ENCODE data around the gene MAGEB3. TPM values are rescaled to one million over a fixed set of nuclear protein-coding genes. Genes with fewer than 3 reads are reported as not detected.

Gene MAGEB3
- total RNA-seq, 1 experiment from 2014 or later, result not detected

DNA sequence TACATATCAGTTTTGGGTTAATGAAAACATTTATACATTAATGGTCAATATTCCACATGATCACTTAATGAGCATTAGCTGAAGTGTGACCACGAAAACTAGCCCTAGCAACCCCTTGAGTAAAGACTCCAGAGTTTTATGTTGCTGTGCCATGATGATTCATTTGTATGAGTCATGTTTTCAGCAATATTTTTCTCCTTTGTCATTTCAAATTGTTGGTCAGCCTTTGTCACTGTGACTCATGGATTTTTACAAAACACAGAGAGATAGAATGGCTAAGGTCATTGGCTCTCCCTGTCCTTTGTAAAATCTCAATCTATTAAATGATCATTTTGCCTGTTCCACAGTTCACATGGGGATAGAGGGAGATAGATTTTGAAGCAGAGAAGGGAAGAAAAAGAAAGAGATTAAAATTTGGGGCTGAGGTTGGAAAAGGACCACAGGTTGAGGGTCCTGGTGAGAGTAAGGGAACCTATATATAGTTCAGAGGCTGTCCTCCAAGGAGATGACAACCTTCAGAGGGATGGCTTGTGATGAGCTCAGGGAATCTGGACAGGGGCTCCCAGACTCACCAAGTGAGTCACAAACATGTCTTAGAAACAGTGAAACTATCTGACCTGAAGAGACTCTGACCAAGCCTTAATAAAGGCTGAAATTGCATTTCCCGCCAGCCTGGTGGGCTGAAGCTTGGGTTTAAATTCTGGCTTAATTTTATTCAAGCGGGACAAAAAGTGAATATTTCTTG is 53.2 kb downstream of the MAGEB3 start (continued):
- TF ChIP-seq, protein P1, sequence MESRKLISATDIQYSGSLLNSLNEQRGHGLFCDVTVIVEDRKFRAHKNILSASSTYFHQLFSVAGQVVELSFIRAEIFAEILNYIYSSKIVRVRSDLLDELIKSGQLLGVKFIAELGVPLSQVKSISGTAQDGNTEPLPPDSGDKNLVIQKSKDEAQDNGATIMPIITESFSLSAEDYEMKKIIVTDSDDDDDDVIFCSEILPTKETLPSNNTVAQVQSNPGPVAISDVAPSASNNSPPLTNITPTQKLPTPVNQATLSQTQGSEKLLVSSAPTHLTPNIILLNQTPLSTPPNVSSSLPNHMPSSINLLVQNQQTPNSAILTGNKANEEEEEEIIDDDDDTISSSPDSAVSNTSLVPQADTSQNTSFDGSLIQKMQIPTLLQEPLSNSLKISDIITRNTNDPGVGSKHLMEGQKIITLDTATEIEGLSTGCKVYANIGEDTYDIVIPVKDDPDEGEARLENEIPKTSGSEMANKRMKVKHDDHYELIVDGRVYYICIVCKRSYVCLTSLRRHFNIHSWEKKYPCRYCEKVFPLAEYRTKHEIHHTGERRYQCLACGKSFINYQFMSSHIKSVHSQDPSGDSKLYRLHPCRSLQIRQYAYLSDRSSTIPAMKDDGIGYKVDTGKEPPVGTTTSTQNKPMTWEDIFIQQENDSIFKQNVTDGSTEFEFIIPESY (IDR thresholded peaks at IDR 0.05; ENCODE audit: extremely low read depth, insufficient replicate concordance, low read length), result no peak
- TF ChIP-seq TCF7L2 (IDR thresholded peaks at IDR 0.05; ENCODE audit: borderline replicate concordance, extremely low read depth, insufficient read depth, insufficient read length), result no peak
- no peak for TF ChIP-seq EGR1 (IDR thresholded peaks at IDR 0.05; ENCODE audit: low read depth)
- TF ChIP-seq SIN3A (IDR thresholded peaks at IDR 0.05; ENCODE audit: low read depth), result no peak

Other genes with a start within 250 kb of the MAGEB3 start
- gene MAGEB2, start 15.1 kb upstream of the MAGEB3 start, total RNA-seq (2021; ENCODE audit: unreplicated experiment), result 138 TPM
- gene MAGEB4, start 11.3 kb downstream of the MAGEB3 start, total RNA-seq (2021; ENCODE audit: unreplicated experiment), result not detected
- 0.69 TPM for gene MAGEB1, start 16.5 kb downstream of the MAGEB3 start, total RNA-seq (2021; ENCODE audit: unreplicated experiment)
- not detected for gene NR0B1, start 78.7 kb downstream of the MAGEB3 start, total RNA-seq (2021; ENCODE audit: unreplicated experiment)